ENCODE measurements around the gene FAM20A.

Gene FAM20A

GRCh38 chr17:68610554-68610953 is 9.4 kb upstream of the FAM20A start:
- Histone ChIP-seq H3K27ac (ENCODE audit: low read depth, low read length) (no peak overlapping the region), H3K36me3 (ENCODE audit: control insufficient read depth in 5 of 5, insufficient read depth in 5 of 5, low read length in 5 of 5) (no peaks in the 10 kb centered on the region), H3K4me1 (ENCODE audit: control insufficient read depth in 5 of 5, insufficient read depth in 5 of 5, low read length in 5 of 5) (peaks cover 0 to 6% (median 0%) of the 10 kb centered on the region in 5 donors), H3K27me3 (ENCODE audit: control insufficient read depth in 5 of 5, insufficient read depth in 4 of 5, low read length in 5 of 5) (no peaks in the 10 kb centered on the region), H3K9me3 (ENCODE audit: control insufficient read depth in 5 of 5, low read length in 5 of 5) (peaks cover 12 to 38% (median 31%) of the 10 kb centered on the region in 5 donors), H3K4me3 (ENCODE audit: low read depth in 1 of 5, low read length in 5 of 5) (peak overlapping the region in 1 of 5 donors; percentile 29), H3K9ac (ENCODE audit: low read length in 5 of 5) (no peak overlapping the region)

GRCh38 chr17:68608515-68609130 is 7.5 kb upstream of the FAM20A start:
- Histone ChIP-seq H3K27ac (ENCODE audit: low read depth, low read length) (no peak overlapping the region), H3K36me3 (ENCODE audit: control insufficient read depth in 5 of 5, insufficient read depth in 5 of 5, low read length in 5 of 5) (no peaks in the 10 kb centered on the region), H3K9me3 (ENCODE audit: control insufficient read depth in 5 of 5, low read length in 5 of 5) (peaks cover 12 to 38% (median 31%) of the 10 kb centered on the region in 5 donors), H3K4me1 (ENCODE audit: control insufficient read depth in 5 of 5, insufficient read depth in 5 of 5, low read length in 5 of 5) (peaks cover 0 to 3% (median 0%) of the 10 kb centered on the region in 5 donors), H3K27me3 (ENCODE audit: control insufficient read depth in 5 of 5, insufficient read depth in 4 of 5, low read length in 5 of 5) (peaks cover 0 to under 1% (median 0%) of the 10 kb centered on the region in 5 donors), H3K4me3 (ENCODE audit: low read depth in 1 of 5, low read length in 5 of 5) (no peak overlapping the region), H3K9ac (ENCODE audit: low read length in 5 of 5) (no peak overlapping the region)

GRCh38 chr17:68606451-68607307 is 5.5 kb upstream of the FAM20A start:
- peaks cover 4 to 17% (median 7%) of the 10 kb centered on the region in 5 donors for H3K27me3 ChIP-seq (ENCODE audit: control insufficient read depth in 5 of 5, insufficient read depth in 4 of 5, low read length in 5 of 5)
- H3K9me3 ChIP-seq (ENCODE audit: control insufficient read depth in 5 of 5, low read length in 5 of 5): peaks cover 12 to 38% (median 31%) of the 10 kb centered on the region in 5 donors
- H3K4me1 ChIP-seq (ENCODE audit: control insufficient read depth in 5 of 5, insufficient read depth in 5 of 5, low read length in 5 of 5): peaks cover 0 to 16% (median 0%) of the 10 kb centered on the region in 5 donors
- no peaks in the 10 kb centered on the region for H3K36me3 ChIP-seq (ENCODE audit: control insufficient read depth in 5 of 5, insufficient read depth in 5 of 5, low read length in 5 of 5)
- H3K9ac ChIP-seq (ENCODE audit: low read length in 5 of 5): no peak overlapping the region
- H3K27ac ChIP-seq (ENCODE audit: low read depth, low read length): no peak overlapping the region
- H3K4me3 ChIP-seq (ENCODE audit: low read depth in 1 of 5, low read length in 5 of 5): no peak overlapping the region

GRCh38 chr17:68605914-68606313 is 4.7 kb upstream of the FAM20A start:
- Histone ChIP-seq H3K9ac (ENCODE audit: low read length in 5 of 5) (no peak overlapping the region), H3K9me3 (ENCODE audit: control insufficient read depth in 5 of 5, low read length in 5 of 5) (peaks cover 12 to 37% (median 31%) of the 10 kb centered on the region in 5 donors), H3K27ac (ENCODE audit: low read depth, low read length) (no peak overlapping the region), H3K36me3 (ENCODE audit: control insufficient read depth in 5 of 5, insufficient read depth in 5 of 5, low read length in 5 of 5) (no peaks in the 10 kb centered on the region), H3K4me1 (ENCODE audit: control insufficient read depth in 5 of 5, insufficient read depth in 5 of 5, low read length in 5 of 5) (peaks cover 0 to 20% (median 4%) of the 10 kb centered on the region in 5 donors), H3K4me3 (ENCODE audit: low read depth in 1 of 5, low read length in 5 of 5) (no peak overlapping the region), H3K27me3 (ENCODE audit: control insufficient read depth in 5 of 5, insufficient read depth in 4 of 5, low read length in 5 of 5) (peaks cover 6 to 19% (median 10%) of the 10 kb centered on the region in 5 donors)

GRCh38 chr17:68603656-68604055 is 2.5 kb upstream of the FAM20A start:
- Histone ChIP-seq H3K4me1 (ENCODE audit: control insufficient read depth in 5 of 5, insufficient read depth in 5 of 5, low read length in 5 of 5) (peaks cover 0 to 35% (median 20%) of the 10 kb centered on the region in 5 donors), H3K9me3 (ENCODE audit: control insufficient read depth in 5 of 5, low read length in 5 of 5) (peaks cover 8 to 17% (median 11%) of the 10 kb centered on the region in 5 donors), H3K36me3 (ENCODE audit: control insufficient read depth in 5 of 5, insufficient read depth in 5 of 5, low read length in 5 of 5) (no peaks in the 10 kb centered on the region), H3K27me3 (ENCODE audit: control insufficient read depth in 5 of 5, insufficient read depth in 4 of 5, low read length in 5 of 5) (peaks cover 14 to 31% (median 18%) of the 10 kb centered on the region in 5 donors), H3K27ac (ENCODE audit: low read depth, low read length) (peak overlapping the region; percentile 12), H3K9ac (ENCODE audit: low read length in 5 of 5) (no peak overlapping the region), H3K4me3 (ENCODE audit: low read depth in 1 of 5, low read length in 5 of 5) (no peak overlapping the region)

GRCh38 chr17:68603027-68603426 is 1.9 kb upstream of the FAM20A start:
- peaks cover 14 to 37% (median 18%) of the 10 kb centered on the region in 5 donors for H3K27me3 ChIP-seq (ENCODE audit: control insufficient read depth in 5 of 5, insufficient read depth in 4 of 5, low read length in 5 of 5)
- H3K36me3 ChIP-seq (ENCODE audit: control insufficient read depth in 5 of 5, insufficient read depth in 5 of 5, low read length in 5 of 5): no peaks in the 10 kb centered on the region
- H3K27ac ChIP-seq (ENCODE audit: low read depth, low read length): peak overlapping the region; percentile 55
- H3K9me3 ChIP-seq (ENCODE audit: control insufficient read depth in 5 of 5, low read length in 5 of 5): peaks cover 6 to 10% (median 9%) of the 10 kb centered on the region in 5 donors
- no peak overlapping the region for H3K4me3 ChIP-seq (ENCODE audit: low read depth in 1 of 5, low read length in 5 of 5)
- H3K9ac ChIP-seq (ENCODE audit: low read length in 5 of 5): no peak overlapping the region
- peaks cover 0 to 40% (median 21%) of the 10 kb centered on the region in 5 donors for H3K4me1 ChIP-seq (ENCODE audit: control insufficient read depth in 5 of 5, insufficient read depth in 5 of 5, low read length in 5 of 5)

- Histone ChIP-seq H3K36me3 (ENCODE audit: control insufficient read depth in 5 of 5, insufficient read depth in 5 of 5, low read length in 5 of 5) (no peaks in the 10 kb centered on the region), H3K4me3 (ENCODE audit: low read depth in 1 of 5, low read length in 5 of 5) (peak overlapping the region in 3 of 5 donors; percentile 14 to 23 (median 21)), H3K9me3 (ENCODE audit: control insufficient read depth in 5 of 5, low read length in 5 of 5) (peaks cover under 1 to 3% (median 2%) of the 10 kb centered on the region in 5 donors), H3K9ac (ENCODE audit: low read length in 5 of 5) (peak overlapping the region in 1 of 5 donors; percentile 41), H3K27ac (ENCODE audit: low read depth, low read length) (peak overlapping the region; percentile 55), H3K27me3 (ENCODE audit: control insufficient read depth in 5 of 5, insufficient read depth in 4 of 5, low read length in 5 of 5) (peaks cover 14 to 41% (median 19%) of the 10 kb centered on the region in 5 donors), H3K4me1 (ENCODE audit: control insufficient read depth in 5 of 5, insufficient read depth in 5 of 5, low read length in 5 of 5) (peaks cover 0 to 46% (median 21%) of the 10 kb centered on the region in 5 donors)
These were observed 1.1 kb upstream of the FAM20A start for GRCh38 chr17:68602289-68602688.

- peaks cover 0 to 48% (median 21%) of the 10 kb centered on the region in 5 donors for H3K4me1 ChIP-seq (ENCODE audit: control insufficient read depth in 5 of 5, insufficient read depth in 5 of 5, low read length in 5 of 5)
- H3K4me3 ChIP-seq (ENCODE audit: low read depth in 1 of 5, low read length in 5 of 5): peak overlapping the region in 4 of 5 donors; percentile 23 to 78 (median 70)
- H3K27ac ChIP-seq (ENCODE audit: low read depth, low read length): peak overlapping the region; percentile 55
- peaks cover 14 to 43% (median 19%) of the 10 kb centered on the region in 5 donors for H3K27me3 ChIP-seq (ENCODE audit: control insufficient read depth in 5 of 5, insufficient read depth in 4 of 5, low read length in 5 of 5)
- H3K36me3 ChIP-seq (ENCODE audit: control insufficient read depth in 5 of 5, insufficient read depth in 5 of 5, low read length in 5 of 5): no peaks in the 10 kb centered on the region
- no peaks in the 10 kb centered on the region for H3K9me3 ChIP-seq (ENCODE audit: control insufficient read depth in 5 of 5, low read length in 5 of 5)
- H3K9ac ChIP-seq (ENCODE audit: low read length in 5 of 5): peak overlapping the region in 1 of 5 donors; percentile 41
These were observed 560 bp upstream of the FAM20A start for GRCh38 chr17:68601565-68602288.

GRCh38 chr17:68600067-68600930 is 868 bp downstream of the FAM20A start:
- H3K36me3 ChIP-seq (ENCODE audit: control insufficient read depth in 5 of 5, insufficient read depth in 5 of 5, low read length in 5 of 5): no peaks in the 10 kb centered on the region
- H3K4me1 ChIP-seq (ENCODE audit: control insufficient read depth in 5 of 5, insufficient read depth in 5 of 5, low read length in 5 of 5): peaks cover 0 to 57% (median 31%) of the 10 kb centered on the region in 5 donors
- no peaks in the 10 kb centered on the region for H3K9me3 ChIP-seq (ENCODE audit: control insufficient read depth in 5 of 5, low read length in 5 of 5)
- peak overlapping the region in 4 of 5 donors; percentile 66 to 85 (median 73) for H3K9ac ChIP-seq (ENCODE audit: low read length in 5 of 5)
- peak overlapping the region; percentile 58 to 78 (median 68) for H3K4me3 ChIP-seq (ENCODE audit: low read depth in 1 of 5, low read length in 5 of 5)
- peak overlapping the region; percentile 81 for H3K27ac ChIP-seq (ENCODE audit: low read depth, low read length)
- H3K27me3 ChIP-seq (ENCODE audit: control insufficient read depth in 5 of 5, insufficient read depth in 4 of 5, low read length in 5 of 5): peaks cover 14 to 54% (median 24%) of the 10 kb centered on the region in 5 donors

Data from subcutaneous abdominal adipose tissue (tissue), 5 donors.